Subcutaneous adipose tissue (tissue), 4 donors: ENCODE results near the gene IL1RAPL1. TPM values are rescaled to one million over a fixed set of nuclear protein-coding genes. Genes with fewer than 3 reads are reported as not detected.

ENCODE experiments used
- CTCF ChIP-seq: fragments of 450-650 bp; IDR thresholded peaks from one replicate; pipeline ENCODE4 v1.5.1; 2016; ENCODE audit warnings: low read depth, mild to moderate bottlenecking, control low read depth, antibody characterized with exemption, moderate library complexity
- total RNA-seq, 4 donors: library from RNA; depleted of rRNA; stranded (reverse); fragments of >200 nt; gene quantifications; one replicate each; pipeline ENCODE4 v1.1.0, GENCODE V29; 2016

The IL1RAPL1 gene
- total RNA-seq, 4 donors from 2014 or later: 0.66 TPM; not detected in 3

GRCh38 chrX:29687687-29688086 is 1100.4 kb downstream of the IL1RAPL1 start:
- no peak for TF ChIP-seq CTCF

GRCh38 chrX:29690061-29690460 is 1102.8 kb downstream of the IL1RAPL1 start:
- TF ChIP-seq CTCF: no peak

GRCh38 chrX:29691044-29691443 is 1103.8 kb downstream of the IL1RAPL1 start:
- no peak for TF ChIP-seq CTCF

- no peak for TF ChIP-seq CTCF
Measured at GRCh38 chrX:29693912-29694311, 1106.7 kb downstream of the IL1RAPL1 start.

GRCh38 chrX:29699239-29699638 is 1112.0 kb downstream of the IL1RAPL1 start:
- TF ChIP-seq CTCF: no peak

GRCh38 chrX:29707088-29707487 is 1119.8 kb downstream of the IL1RAPL1 start:
- TF ChIP-seq CTCF: no peak

- no peak for TF ChIP-seq CTCF
Measured at GRCh38 chrX:29721152-29721551, 1133.9 kb downstream of the IL1RAPL1 start.
